HL-60/S4 treated with retinoic acid at 250 ng/mL for 4 days and 3 days (cell line): ENCODE results near the gene ENTPD7.

Experiments
- in situ Hi-C: fragments of 300-500 bp; cut with MboI; formaldehyde crosslinking; loops from 2 replicates; pipeline ENCODE4 v1.7.0; 2022; ENCODE audit warnings: low sequenced_read_pairs

Gene ENTPD7

GRCh38 chr10:99647601-99648151 is 11.6 kb upstream of the ENTPD7 start:
- in situ Hi-C loops: no loop called here

DNA sequence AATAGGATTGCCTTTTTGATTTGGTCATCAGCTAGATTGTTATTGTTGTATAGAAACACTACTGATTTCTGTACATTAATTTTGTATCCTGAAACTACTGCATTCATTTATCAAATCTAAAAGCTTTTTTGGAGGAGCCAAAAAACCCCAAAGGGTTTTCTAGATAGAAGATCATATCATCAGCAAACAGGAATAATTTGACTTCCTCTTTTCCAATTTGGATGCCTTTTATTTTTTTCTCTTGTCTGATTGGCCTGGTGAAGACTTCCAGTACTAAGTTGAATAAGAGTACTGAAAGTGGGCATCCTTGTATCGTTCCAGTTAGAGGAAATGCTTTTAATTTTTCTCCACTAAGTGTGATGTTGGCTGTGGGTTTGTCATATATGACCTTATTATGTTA is 10.6 kb upstream of the ENTPD7 start:
- in situ Hi-C loops: no loop called here

DNA sequence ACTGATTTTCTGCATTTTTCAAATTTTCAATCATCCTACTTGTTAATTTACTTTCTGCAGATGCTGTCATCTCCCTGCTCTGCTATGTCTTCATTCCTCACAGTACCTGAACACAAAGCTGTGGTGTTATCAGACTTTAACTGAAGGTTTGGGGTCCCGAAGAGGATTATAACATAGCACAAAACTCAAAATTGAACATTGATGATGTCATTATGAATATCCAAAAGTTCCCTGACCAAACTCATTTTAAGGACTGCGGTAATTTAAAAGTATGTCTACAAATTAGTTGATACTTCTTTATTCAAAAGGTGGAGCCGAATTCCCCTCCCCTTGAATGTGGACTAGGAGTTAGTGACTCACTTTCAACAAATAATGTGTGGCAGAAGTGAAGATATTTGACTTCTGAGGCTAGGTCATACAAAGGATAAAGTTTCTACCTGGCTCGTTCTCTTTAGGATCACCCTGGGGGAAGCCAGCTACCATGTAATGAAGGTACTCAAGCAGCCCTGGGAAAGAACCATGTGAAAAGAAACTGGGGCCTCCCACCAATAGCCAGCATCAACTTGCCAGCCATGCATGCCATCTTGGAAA is 6.4 kb upstream of the ENTPD7 start:
- in situ Hi-C loops: no loop called here

DNA sequence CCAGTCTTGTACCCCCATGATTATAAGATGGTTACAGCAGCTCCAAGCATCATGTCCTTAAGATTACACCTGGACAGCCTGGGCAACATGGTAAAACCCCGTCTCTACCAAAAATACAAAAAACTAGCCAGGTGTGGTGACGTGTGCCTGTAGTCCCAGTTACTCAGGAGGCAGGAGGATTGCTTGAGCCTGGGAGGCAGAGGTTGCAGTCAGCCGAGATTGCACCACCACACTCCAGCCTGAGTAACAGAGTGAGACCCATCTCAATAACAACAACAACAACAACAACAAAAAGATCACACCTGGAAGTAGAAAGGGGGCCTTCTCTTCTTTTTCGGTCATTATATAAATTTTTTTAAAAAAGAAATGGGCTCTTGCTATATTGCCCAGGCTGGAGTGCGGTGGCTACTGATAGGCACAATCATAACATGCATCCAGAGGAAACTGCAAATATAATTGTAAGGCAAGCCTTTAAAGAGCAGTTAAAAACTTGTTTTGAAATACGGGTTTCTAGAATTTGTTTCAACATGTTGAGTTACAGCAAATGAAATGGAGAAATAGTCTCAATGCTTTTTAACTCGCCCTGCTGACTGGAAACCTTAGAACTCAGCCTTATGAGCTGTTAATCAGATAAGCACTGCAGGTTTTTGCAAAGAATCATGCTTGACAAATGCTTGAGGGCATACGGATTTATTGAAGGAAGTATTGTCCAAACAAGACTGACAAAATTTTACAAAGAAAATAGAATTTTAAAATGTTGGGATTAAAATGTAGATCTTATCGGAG is 4.7 kb upstream of the ENTPD7 start:
- in situ Hi-C loops: no loop called here

GRCh38 chr10:99656199-99657064 is 2.9 kb upstream of the ENTPD7 start:
- in situ Hi-C loops: no loop called here

DNA sequence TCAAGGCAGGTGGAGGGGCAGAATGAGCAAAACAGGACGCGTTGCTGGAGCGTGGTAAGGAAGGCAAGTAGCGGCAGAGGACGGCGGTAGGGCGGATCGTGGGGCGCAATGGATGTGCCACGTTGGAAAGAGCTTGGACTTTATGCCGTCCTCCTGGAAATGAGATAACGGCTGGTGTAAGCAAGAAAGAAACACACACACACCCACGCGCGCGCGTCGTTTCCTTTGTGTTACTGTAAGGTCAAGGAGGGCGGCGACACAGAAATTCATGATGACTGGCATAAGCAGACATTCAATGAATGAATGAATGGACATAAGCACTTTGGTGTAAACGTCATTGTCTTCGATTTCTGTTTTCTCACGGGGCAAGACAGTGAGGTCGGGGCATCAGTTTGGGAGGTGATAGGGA is 683 bp upstream of the ENTPD7 start:
- in situ Hi-C loops: no loop called here

DNA sequence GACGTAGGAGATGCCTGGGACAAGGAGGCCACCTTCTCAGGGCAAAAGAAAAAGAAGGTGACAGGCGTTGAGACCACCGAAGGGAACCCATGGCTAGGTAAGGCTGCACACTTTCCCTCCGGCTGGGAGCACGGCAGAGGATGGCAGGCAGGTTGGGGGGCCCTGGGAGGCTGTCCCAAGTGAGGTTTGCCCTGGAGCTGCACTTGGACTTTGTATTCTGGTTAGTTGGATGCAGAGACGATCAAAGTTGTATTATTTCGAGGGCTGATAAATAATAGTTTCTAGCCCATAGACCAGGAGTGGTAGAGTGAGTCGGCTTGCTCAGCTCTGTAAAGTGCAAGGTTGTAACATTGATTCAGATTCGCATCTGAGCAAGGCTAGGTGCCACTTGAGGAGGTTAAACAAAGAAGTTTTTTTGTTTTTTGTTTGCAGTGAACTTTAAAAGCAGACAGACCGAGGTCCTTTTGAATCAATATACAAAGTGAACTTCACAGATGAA is 608 bp downstream of the ENTPD7 start:
- in situ Hi-C loops: no loop called here

GRCh38 chr10:99660662-99661376 is 1.5 kb downstream of the ENTPD7 start:
- in situ Hi-C loops: no loop called here

DNA sequence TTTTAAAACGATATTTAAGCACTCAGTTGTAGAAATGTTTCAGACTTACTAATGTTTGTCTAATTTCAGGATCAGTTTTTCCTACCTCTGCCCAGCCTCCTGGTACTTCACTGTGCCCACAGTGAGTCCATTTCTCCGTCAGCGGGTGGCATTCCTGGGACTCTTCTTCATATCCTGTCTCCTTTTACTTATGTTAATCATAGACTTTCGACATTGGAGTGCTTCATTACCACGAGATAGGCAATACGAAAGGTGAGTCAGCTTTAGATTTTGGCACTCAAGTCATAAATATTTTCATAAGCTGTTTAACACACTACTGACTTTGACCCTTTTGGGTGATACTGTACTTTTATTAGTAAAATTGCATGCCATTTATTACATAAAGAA is 2.1 kb downstream of the ENTPD7 start:
- in situ Hi-C loops: no loop called here

DNA sequence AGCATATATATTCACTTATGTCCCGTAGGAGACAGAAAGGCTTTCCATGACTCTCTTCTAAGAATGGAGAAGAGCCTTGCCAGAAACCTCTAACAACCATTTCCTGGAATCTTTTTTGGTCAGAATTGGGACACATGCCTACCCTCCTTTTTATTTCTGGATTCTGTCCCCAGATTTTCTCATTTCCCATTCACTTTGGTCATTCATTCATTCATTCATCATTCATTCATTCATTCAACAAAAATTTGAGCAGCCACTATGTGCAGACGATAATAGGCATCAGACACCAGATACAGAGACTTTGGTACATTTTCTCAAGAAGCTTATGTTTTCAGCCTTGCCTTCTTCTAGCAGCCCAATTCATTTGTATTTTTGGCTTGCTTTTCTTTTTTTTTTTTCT is 6.0 kb downstream of the ENTPD7 start:
- in situ Hi-C loops: no loop called here

DNA sequence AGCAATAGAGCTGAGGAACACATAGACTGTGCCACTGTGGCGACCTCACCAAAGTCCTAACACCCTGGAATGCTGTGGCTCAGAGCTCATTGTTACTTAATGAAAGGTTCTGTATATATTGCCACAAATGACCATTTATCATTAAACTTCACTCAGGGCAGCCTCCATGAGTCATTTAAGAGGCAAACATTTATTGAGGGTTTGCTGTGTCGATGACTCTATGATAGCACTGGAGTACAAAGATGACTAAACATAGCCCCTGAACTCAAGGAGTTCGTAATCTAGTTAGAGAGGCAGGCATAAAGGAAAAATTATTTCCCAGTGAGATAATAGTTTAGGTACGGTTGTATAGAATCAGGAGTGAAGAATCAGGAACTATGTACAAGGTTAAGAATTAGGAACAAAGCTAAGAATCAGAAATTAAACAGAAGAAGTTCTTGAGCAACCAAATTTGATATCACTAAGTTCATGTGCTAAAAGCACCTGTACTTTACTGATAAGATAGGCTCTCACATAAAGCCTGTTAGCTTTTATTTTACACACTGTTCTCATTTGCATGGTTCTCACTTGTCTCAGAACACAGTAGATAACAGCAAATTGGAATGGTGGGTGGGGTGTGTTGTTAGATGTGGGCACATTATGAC is 7.9 kb downstream of the ENTPD7 start:
- in situ Hi-C loops: no loop called here

DNA sequence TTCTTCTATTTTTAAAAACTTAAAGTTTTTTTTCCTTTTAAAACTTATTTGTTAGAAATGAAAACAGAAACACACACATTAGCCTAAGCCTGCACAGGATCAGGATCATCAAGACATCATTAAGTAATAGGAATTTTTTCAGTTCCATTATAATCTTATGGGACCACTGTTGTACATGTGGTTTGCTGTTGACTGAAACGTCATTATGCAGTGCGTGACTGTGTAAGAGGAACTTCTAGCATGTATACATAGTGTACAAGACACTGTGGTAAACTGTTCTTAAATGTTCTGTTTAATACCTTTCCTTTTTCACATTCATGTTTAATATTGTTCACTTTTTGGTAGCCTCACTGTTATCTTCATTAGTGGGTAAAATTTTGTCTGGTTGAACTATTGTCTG is 12.1 kb downstream of the ENTPD7 start:
- in situ Hi-C loops: no loop called here

- in situ Hi-C loops: no loop called here
Observed at GRCh38 chr10:99672884-99673283, 13.6 kb downstream of the ENTPD7 start.

GRCh38 chr10:99673492-99673891 is 14.2 kb downstream of the ENTPD7 start:
- in situ Hi-C loops: no loop called here

GRCh38 chr10:99674762-99675161 is 15.5 kb downstream of the ENTPD7 start:
- in situ Hi-C loops: no loop called here

- in situ Hi-C loops: no loop called here
Observed at GRCh38 chr10:99676426-99676825, 17.1 kb downstream of the ENTPD7 start.

DNA sequence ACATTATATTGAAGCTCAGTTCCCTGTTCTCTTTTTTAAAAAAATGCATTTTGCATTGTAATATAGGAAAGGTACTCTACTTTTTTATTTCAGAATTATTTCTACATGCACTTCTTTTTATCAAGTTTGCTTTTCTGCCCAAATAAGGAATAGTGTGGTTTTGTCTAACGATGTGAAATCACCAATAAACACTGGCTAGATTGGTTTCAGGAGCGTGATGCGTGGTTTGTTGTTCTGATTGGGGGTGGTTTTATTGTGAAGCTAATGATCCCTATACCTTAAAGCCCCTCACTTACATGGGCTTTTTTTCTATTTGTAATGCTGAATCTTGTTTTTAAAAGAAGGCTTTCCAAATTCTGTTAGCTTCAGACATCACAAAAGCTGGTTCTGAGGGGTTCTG is 17.6 kb downstream of the ENTPD7 start:
- in situ Hi-C loops: no loop called here

- in situ Hi-C loops: no loop called here
Observed at GRCh38 chr10:99678921-99679320, 19.6 kb downstream of the ENTPD7 start.

DNA sequence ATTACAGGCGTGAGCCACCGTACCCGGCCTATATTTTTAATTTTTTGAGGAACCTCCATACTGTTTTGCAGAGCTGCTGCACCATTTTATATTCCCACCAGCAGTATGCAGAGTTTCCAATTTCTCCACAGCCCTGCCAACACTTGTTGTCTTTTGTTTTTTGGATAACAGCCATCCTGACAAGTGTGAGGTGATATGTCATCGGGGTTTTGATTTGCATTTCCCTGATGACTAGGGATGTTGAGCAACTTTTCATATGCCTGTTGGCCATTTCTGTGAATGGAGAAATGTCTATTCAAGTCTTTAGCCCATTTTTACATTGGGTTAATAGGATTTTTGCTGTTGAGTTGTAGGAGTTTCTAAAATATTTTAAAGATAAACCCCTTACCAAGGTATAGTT is 22.2 kb downstream of the ENTPD7 start:
- in situ Hi-C loops: no loop called here

DNA sequence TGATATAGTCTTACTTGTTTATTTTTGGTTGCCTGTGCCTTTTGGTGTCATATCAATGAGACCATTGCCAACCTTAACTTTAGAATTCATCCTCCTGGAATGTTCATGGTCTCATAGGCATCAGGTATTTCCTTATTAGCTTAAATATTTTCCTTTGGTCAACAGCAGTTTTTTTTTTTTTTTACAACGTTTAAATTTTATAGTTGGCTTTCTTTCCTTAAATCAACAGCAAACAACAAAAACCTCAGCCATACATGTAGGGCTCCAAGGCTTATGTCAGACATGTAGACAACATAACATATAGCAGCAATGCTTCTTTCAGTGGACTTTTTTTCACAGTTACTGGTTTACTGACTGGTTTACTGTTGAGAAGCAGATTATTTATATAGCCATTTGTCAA is 22.7 kb downstream of the ENTPD7 start:
- in situ Hi-C loops: no loop called here
